Heart left ventricle (tissue), 16 donors: ENCODE measurements around the gene TBX5. TPM values are rescaled to one million over a fixed set of nuclear protein-coding genes. Genes with fewer than 3 reads are reported as not detected.

Experiments used
- ATAC-seq, 4 donors: fragments of 200-7000 bp; cut with Tn5 transposase; one replicate each; pipeline ENCODE4 v1.9.1; 2020 to 2022; ENCODE audit warnings: moderate library complexity in 4 of 4, mild to moderate bottlenecking in 3 of 4, moderate number of reproducible peaks in 1 of 4
- DNase-seq, 5 donors: peaks; one replicate each; pipeline ENCODE4 v3.0.0-alpha.2; 2020
- H3K27ac ChIP-seq, 12 donors: fragments of 200-600 bp; sonication (generic) in 4 of 12; one replicate each; pipeline versions ENCODE4 v1.5.0 to v1.8.0; 2016 to 2022; ENCODE audit warnings: mild to moderate bottlenecking in 2 of 12
- H3K27me3 ChIP-seq, 9 donors: fragments of 200-600 bp; sonication (generic) in 2 of 9; one replicate each; pipeline versions ENCODE4 v1.5.1 to v1.8.0; 2016 to 2022; ENCODE audit warnings: mild to moderate bottlenecking in 3 of 9
- H3K36me3 ChIP-seq, 9 donors: fragments of 200-600 bp; sonication (generic) in 2 of 9; one replicate each; pipeline versions ENCODE4 v1.5.0 to v1.8.0; 2018 to 2022; ENCODE audit warnings: mild to moderate bottlenecking in 2 of 9
- H3K4me1 ChIP-seq, 12 donors: fragments of 200-600 bp; sonication (generic) in 4 of 12; one replicate each; pipeline versions ENCODE4 v1.5.0 to v1.8.0; 2016 to 2022; ENCODE audit warnings: mild to moderate bottlenecking in 3 of 12
- H3K4me3 ChIP-seq, 12 donors: fragments of 200-600 bp; sonication (generic) in 4 of 12; one replicate each; pipeline versions ENCODE4 v1.5.0 to v1.8.0; 2017 to 2022; ENCODE audit warnings: mild to moderate bottlenecking in 9 of 12, moderate library complexity in 4 of 12
- H3K9me3 ChIP-seq, 12 donors: fragments of 200-600 bp; sonication (generic) in 4 of 12; one replicate each; pipeline versions ENCODE4 v1.5.0 to v1.8.0; 2016 to 2022; ENCODE audit warnings: mild to moderate bottlenecking in 1 of 12
- CTCF ChIP-seq, 12 donors: fragments of 200-600 bp; sonication (generic) in 4 of 12; IDR thresholded peaks; one replicate each; pipeline versions ENCODE4 v1.5.0 to v1.8.0; 2018 to 2022; ENCODE audit warnings: antibody characterized with exemption in 12 of 12, mild to moderate bottlenecking in 5 of 12
- POLR2A ChIP-seq, 2 donors: fragments of 450-650 bp; IDR thresholded peaks; one replicate each; pipeline ENCODE4 v1.6.1; 2017; ENCODE audit warnings: antibody characterized with exemption in 2 of 2, mild to moderate bottlenecking in 2 of 2, moderate library complexity in 2 of 2
- WGBS, 4 donors: extraction: QIAGEN DNeasy Blood & Tissue Kit in 2 of 4; methylation state at CpG; one replicate each; pipeline versions ENCODE4 v1.1.5 to v1.1.7; 2013 to 2018; 5-methylcytosine and 5-hydroxymethylcytosine counted together
- intact Hi-C, 10 donors: fragments of 100-400 bp; cut with DNase I; formaldehyde crosslinking; loops; one replicate each; pipeline versions ENCODE4 v1.11.1 to v1.14.2; 2022
- polyA plus RNA-seq, 2 donors: library from polyadenylated mRNA; stranded (reverse); fragments of 200-250 nt; gene quantifications; one replicate each; pipeline ENCODE4 v1.2.3, GENCODE V29; 2013
- total RNA-seq, 9 donors: library from RNA; depleted of rRNA in 2 of 9; stranded (reverse); fragments of >200 nt in 2 of 9; fragmentation: NEBNext Ultra II Directional in 3 of 9; extraction: Animal tissue kit (Norgen Biotek cat#: 25700) in 3 of 9; gene quantifications; one replicate each; pipeline versions ENCODE4 v1.1.0 to v1.2.4, GENCODE V29; 2016 to 2023
- donor health status: ischemic (EF 13 %, LVEDD 7.1; RV severe dilation, severe dysfunction).
- donor health status: healthy with polysubstance abuse.
- donor health status: DM: no; HTN: yes; CAD: no.
- donor health status: DM: no; HTN: no; CAD: no.
- donor health status: ischemic (EF 25% LVEDD 6.9; RV normal size, moderate dysfunction).
- donor health status: ischemic (EF 25% LVEDD 5.7; RV mildly dilated, moderate dysfunction).
- donor health status: healthy.
- donor health status: DM: yes; HTN: yes; CAD: no.
- donor health status: ischemic (EF 35%, LVEDD 5.7; RV mildly dilated, moderate dysfunction).
- donor health status: nonischemic (EF 11% LVEDD 7.7; RV severe dilation, severe dysfunction).
- donor health status: DM: yes; HTN: yes; CAD: no.
- donor health status: PGD.
- donor health status: ischemic (EF 29% LVEDD 5.4; RV normal size, mild dysfunction).
- donor health status: nonischemic (EF 23%, LVEDD 6.1; RV moderate dilation, normal function).

TBX5 gene
- total and polyA plus RNA-seq, 11 donors: 8.1 to 74.5 (median 42.5) TPM

GRCh38 chr12:114406316-114406983 is 506 bp upstream of the TBX5 start:
- H3K27me3 ChIP-seq: peaks cover 0 to 96% (median 3%) of the 10 kb centered on the region in 9 donors
- intact Hi-C loops: loop anchor here in 3 of 10 donors (5.0 to 10.0 kb wide), 5 partner anchors 41 to 71 kb away; no protein-coding TSS in a partner anchor
- H3K4me3 ChIP-seq: peak overlapping the region; percentile 33 to 88 (median 66)
- H3K36me3 ChIP-seq: no peaks in the 10 kb centered on the region
- no peaks in the 10 kb centered on the region for H3K9me3 ChIP-seq
- TF ChIP-seq POLR2A (IDR thresholded peaks at IDR 0.05) (no peak), CTCF (IDR thresholded peaks at IDR 0.05) (no peak)
- DNase-seq (no peak), ATAC-seq (no peak)
- peak overlapping the region; percentile 73 to 96 (median 91) for H3K27ac ChIP-seq
- peaks cover 0 to 40% (median 12%) of the 10 kb centered on the region in 12 donors for H3K4me1 ChIP-seq
- WGBS, 4 donors: 8 to 14% (median 13%) methylated on average over 24 of the region's 24 CpGs

GRCh38 chr12:114404926-114405518 is 922 bp downstream of the TBX5 start:
- H3K9me3 ChIP-seq: no peaks in the 10 kb centered on the region
- H3K4me1 ChIP-seq: peaks cover 0 to 52% (median 12%) of the 10 kb centered on the region in 12 donors
- WGBS, 4 donors: 4 to 13% (median 9%) methylated on average over 26 to 38 of the region's 38 CpGs
- peak overlapping the region; percentile 73 to 96 (median 91) for H3K27ac ChIP-seq
- DNase-seq (no peak), ATAC-seq (peak in 1 of 4 donors; percentile 0)
- H3K27me3 ChIP-seq: peaks cover 0 to 98% (median 3%) of the 10 kb centered on the region in 9 donors
- TF ChIP-seq CTCF (IDR thresholded peaks at IDR 0.05) (no peak), POLR2A (IDR thresholded peaks at IDR 0.05) (no peak)
- peaks cover 0 to under 1% (median 0%) of the 10 kb centered on the region in 9 donors for H3K36me3 ChIP-seq
- intact Hi-C loops: loop anchor here in 4 of 10 donors (5.0 to 10.0 kb wide), 6 partner anchors 42 to 72 kb away; no protein-coding TSS in a partner anchor
- H3K4me3 ChIP-seq: peak overlapping the region; percentile 33 to 88 (median 66)

- peak; percentile 51 to 68 (median 62) for ATAC-seq
- peaks cover 0 to 7% (median 0%) of the 10 kb centered on the region in 9 donors for H3K36me3 ChIP-seq
- peaks cover 0 to 48% (median 7%) of the 10 kb centered on the region in 12 donors for H3K4me1 ChIP-seq
- peak overlapping the region; percentile 74 to 96 (median 91) for H3K27ac ChIP-seq
- 16 to 28% (median 24%) methylated on average over 29 of the region's 29 CpGs for WGBS, 4 donors
- H3K9me3 ChIP-seq: no peaks in the 10 kb centered on the region
- peak; percentile 55 to 81 (median 71) for DNase-seq
- H3K27me3 ChIP-seq: peaks cover 0 to 98% (median 3%) of the 10 kb centered on the region in 9 donors
- intact Hi-C loops: loop anchor here in 4 of 10 donors (5.0 to 10.0 kb wide), 4 partner anchors 42 to 70 kb away; no protein-coding TSS in a partner anchor
- H3K4me3 ChIP-seq: peak overlapping the region; percentile 33 to 88 (median 66)
- TF ChIP-seq POLR2A (IDR thresholded peaks at IDR 0.05): no peak
- no peak for TF ChIP-seq CTCF (IDR thresholded peaks at IDR 0.05)
Measured at GRCh38 chr12:114404083-114404925, 1.6 kb downstream of the TBX5 start.
